Measurements from ENCODE around the gene SWI5. TPM values are rescaled to one million over a fixed set of nuclear protein-coding genes. Genes with fewer than 3 reads are reported as not detected.
"Not testable (repeated sequence)": the region's sequence is repeated elsewhere in the genome, so short reads cannot be mapped to it uniquely, and the experiment has no call there.

Gene SWI5
- total RNA-seq (10.6 TPM), polyA plus RNA-seq (10 to 100 TPM; 19.8 to 27.1 (median 22.5) TPM)

DNA sequence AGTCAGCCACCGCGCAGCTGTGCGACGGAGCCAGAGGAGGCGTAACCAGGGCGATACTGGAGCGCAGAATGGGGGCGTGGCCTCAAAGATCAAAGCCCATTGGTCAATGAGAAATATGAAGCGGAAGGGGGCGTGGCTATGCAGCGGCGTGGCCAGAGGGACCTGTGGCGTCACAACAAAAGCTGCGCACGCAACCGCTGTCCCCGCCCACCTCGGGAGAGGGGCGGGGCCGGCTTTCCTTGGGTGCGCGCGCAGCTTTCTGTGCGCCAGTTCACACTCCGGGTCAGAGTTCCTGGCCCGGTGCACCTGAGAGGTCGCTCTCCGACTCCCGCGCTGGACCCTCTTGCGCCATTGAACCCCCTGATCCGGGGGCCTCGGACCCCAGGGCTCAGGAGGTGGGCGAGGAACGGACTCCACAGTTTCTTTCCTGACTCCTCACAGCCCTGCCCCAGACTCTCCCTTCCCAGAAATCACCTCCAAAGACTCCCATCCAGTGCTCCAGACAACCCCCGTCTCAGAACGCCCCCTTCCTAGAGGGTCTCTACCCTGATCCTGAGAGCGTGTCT, at the start of gene SWI5:
Gene SWI5 (plus strand): TSS at position 269 of the 566 bp plus-strand sequence.
- Mint-ChIP-seq H3K27me3 (peaks cover 4% of the 10 kb centered on the region), H3K27ac (peak within 1 kb of the TSS; percentile 96 to 98 (median 98)), H3K4me3 (peak within 1 kb of the TSS; percentile 97 to 99 (median 98)), H3K9me3 (peaks cover 0 to 2% (median 0%) of the 10 kb centered on the region in 7 donors), H3K4me1 (peaks cover 6 to 52% (median 32%) of the 10 kb centered on the region in 4 donors), H3K36me3 (peaks cover 15% of the 10 kb centered on the region)
- peak within 1 kb of the TSS; percentile 83 for H3K4me3 ChIP-seq (ENCODE audit: low read depth, low read length)
- H3K27me3 ChIP-seq (ENCODE audit: control insufficient read depth, insufficient read depth, low read length) = no peaks in the 10 kb centered on the region
- DNase-seq (peak; percentile 99 to 100 (median 100)), ATAC-seq (ENCODE audit: low read depth in 2 of 2) (peak; percentile 98)
- no peaks in the 10 kb centered on the region for H3K9me3 ChIP-seq (ENCODE audit: control insufficient read depth in 2 of 2, low read length in 2 of 2)
- H3K4me1 ChIP-seq (ENCODE audit: control insufficient read depth, insufficient read depth, low read length, poor library complexity, severe bottlenecking) = peaks cover 20% of the 10 kb centered on the region
- H3K36me3 ChIP-seq (ENCODE audit: control insufficient read depth, insufficient read depth, low read length) = peaks cover 7% of the 10 kb centered on the region
- H3K27ac ChIP-seq (ENCODE audit: insufficient read depth, low read length, poor library complexity, severe bottlenecking) = peak within 1 kb of the TSS; percentile 82

DNA sequence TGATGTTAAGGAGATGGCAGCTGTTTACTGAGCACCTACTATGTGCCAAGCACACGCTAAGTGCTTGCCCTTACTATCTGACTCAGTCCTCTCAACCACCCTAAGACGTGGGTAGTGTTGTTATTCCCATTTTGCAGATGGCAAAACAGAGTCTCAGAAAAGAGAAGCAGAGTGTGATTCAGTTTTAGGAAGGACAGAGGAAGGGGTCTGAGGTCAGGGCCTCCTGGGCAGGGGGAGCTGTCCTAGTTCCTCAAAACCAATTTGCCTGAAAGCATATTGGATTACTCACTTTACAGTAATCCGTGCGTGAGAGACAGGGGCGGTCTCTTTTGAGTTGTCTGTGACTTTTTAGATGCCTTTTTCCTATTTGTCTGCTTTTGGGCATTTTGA, 49.7 kb upstream of the SWI5 start:
- DNase-seq (no peak), ATAC-seq (ENCODE audit: low read depth in 2 of 2) (no peak)
- H3K4me1 Mint-ChIP-seq = no peaks in the 10 kb centered on the region
- Histone ChIP-seq H3K4me3 (ENCODE audit: low read depth, low read length) (no peak overlapping the region), H3K36me3 (ENCODE audit: control insufficient read depth, insufficient read depth, low read length) (no peaks in the 10 kb centered on the region), H3K27me3 (ENCODE audit: control insufficient read depth, insufficient read depth, low read length) (no peaks in the 10 kb centered on the region), H3K4me1 (ENCODE audit: control insufficient read depth, insufficient read depth, low read length, poor library complexity, severe bottlenecking) (no peaks in the 10 kb centered on the region), H3K27ac (ENCODE audit: insufficient read depth, low read length, poor library complexity, severe bottlenecking) (no peak overlapping the region), H3K9me3 (ENCODE audit: control insufficient read depth in 2 of 2, low read length in 2 of 2) (no peaks in the 10 kb centered on the region)
- no peak overlapping the region for H3K27ac Mint-ChIP-seq
- peaks cover 0 to 3% (median 0%) of the 10 kb centered on the region in 7 donors for H3K9me3 Mint-ChIP-seq
- no peaks in the 10 kb centered on the region for H3K36me3 Mint-ChIP-seq
- no peak overlapping the region for H3K4me3 Mint-ChIP-seq
- H3K27me3 Mint-ChIP-seq = peaks cover 11% of the 10 kb centered on the region

DNA sequence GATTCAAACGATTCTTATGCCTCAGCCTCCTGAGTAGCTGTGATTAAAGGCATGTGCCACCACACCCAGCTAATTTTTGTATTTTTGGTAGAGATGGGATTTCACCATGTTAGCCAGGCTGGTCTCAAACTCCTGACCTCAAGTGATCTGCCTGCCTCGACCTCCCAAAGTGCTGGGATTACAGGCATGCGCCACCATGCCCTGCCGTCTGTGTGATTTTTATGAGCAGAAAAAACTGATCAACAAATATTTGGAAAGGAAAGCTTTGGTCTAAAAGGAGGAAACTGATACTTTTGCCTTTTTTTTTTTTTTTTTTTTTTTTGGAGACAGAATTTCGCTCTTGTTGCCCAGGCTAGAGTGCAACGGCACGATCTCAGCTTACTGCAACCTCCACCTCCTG, 45.2 kb upstream of the SWI5 start:
- not testable (repeated sequence) for H3K27me3 ChIP-seq (ENCODE audit: control insufficient read depth, insufficient read depth, low read length); H3K36me3 Mint-ChIP-seq; H3K4me1 Mint-ChIP-seq; H3K4me3 Mint-ChIP-seq; H3K4me1 ChIP-seq (ENCODE audit: control insufficient read depth, insufficient read depth, low read length, poor library complexity, severe bottlenecking); H3K9me3 Mint-ChIP-seq; H3K27ac ChIP-seq (ENCODE audit: insufficient read depth, low read length, poor library complexity, severe bottlenecking); DNase-seq; ATAC-seq (ENCODE audit: low read depth in 2 of 2); H3K9me3 ChIP-seq (ENCODE audit: control insufficient read depth in 2 of 2, low read length in 2 of 2); H3K36me3 ChIP-seq (ENCODE audit: control insufficient read depth, insufficient read depth, low read length); H3K4me3 ChIP-seq (ENCODE audit: low read depth, low read length)
- peaks cover 20% of the 10 kb centered on the region for H3K27me3 Mint-ChIP-seq
- peak overlapping the region in 1 of 3 donors; percentile 76 for H3K27ac Mint-ChIP-seq

DNA sequence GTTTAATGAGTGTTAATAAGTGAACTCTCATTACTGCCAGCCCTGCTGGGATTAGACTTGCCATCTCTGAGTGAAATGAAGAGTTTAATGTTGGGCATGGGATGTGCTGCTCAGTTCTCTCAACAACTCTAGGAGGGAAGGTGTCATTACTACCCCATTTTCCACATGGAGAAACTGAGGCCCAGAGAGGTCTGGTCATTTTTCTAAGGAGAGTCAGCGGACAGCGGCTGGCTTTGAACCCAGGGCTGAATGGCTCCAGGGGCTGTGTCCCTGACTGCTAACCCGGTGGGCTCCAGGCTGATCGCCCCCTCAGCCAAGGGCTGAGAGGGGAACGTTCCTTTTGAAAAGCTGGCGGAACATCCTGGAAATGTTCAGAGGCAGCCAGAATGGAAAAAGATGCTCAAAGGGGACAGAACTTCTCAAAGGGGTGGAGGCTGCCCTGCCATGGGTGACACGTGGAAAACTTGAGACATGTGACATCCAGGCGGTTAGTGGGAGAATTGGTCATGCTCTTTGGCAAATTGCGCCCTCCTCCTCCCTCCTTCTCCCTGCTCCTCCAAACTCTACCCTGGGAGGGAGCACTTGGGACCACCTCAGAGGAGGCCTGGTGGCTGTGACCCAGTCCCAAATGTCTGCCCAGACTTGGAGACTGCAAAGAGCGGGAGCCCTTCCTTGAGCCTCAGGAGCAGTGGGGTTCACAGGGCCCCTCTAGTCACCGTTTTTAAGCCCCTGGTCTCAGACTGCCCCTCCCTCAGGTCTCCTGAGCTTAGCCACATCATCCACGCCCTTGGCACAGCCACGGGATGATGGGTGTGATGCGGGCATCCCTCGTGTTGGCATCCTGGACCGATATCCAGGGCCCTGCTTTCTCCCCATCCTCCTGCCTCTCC, 44.2 kb upstream of the SWI5 start:
- H3K4me3 Mint-ChIP-seq = no peak overlapping the region
- peaks cover 14% of the 10 kb centered on the region for H3K27me3 Mint-ChIP-seq
- no peaks in the 10 kb centered on the region for H3K9me3 ChIP-seq (ENCODE audit: control insufficient read depth in 2 of 2, low read length in 2 of 2)
- H3K4me1 Mint-ChIP-seq = no peaks in the 10 kb centered on the region
- H3K27me3 ChIP-seq (ENCODE audit: control insufficient read depth, insufficient read depth, low read length) = no peaks in the 10 kb centered on the region
- H3K4me1 ChIP-seq (ENCODE audit: control insufficient read depth, insufficient read depth, low read length, poor library complexity, severe bottlenecking) = no peaks in the 10 kb centered on the region
- DNase-seq (no peak), ATAC-seq (ENCODE audit: low read depth in 2 of 2) (no peak)
- H3K27ac ChIP-seq (ENCODE audit: insufficient read depth, low read length, poor library complexity, severe bottlenecking) = no peak overlapping the region
- no peaks in the 10 kb centered on the region for H3K9me3 Mint-ChIP-seq
- no peak overlapping the region for H3K27ac Mint-ChIP-seq
- H3K4me3 ChIP-seq (ENCODE audit: low read depth, low read length) = no peak overlapping the region
- H3K36me3 Mint-ChIP-seq = no peaks in the 10 kb centered on the region
- H3K36me3 ChIP-seq (ENCODE audit: control insufficient read depth, insufficient read depth, low read length) = no peaks in the 10 kb centered on the region

- no peak overlapping the region for H3K27ac ChIP-seq (ENCODE audit: insufficient read depth, low read length, poor library complexity, severe bottlenecking)
- H3K4me1 ChIP-seq (ENCODE audit: control insufficient read depth, insufficient read depth, low read length, poor library complexity, severe bottlenecking) = no peaks in the 10 kb centered on the region
- no peak overlapping the region for H3K4me3 ChIP-seq (ENCODE audit: low read depth, low read length)
- no peaks in the 10 kb centered on the region for H3K36me3 ChIP-seq (ENCODE audit: control insufficient read depth, insufficient read depth, low read length)
- Mint-ChIP-seq H3K27ac (no peak overlapping the region), H3K9me3 (no peaks in the 10 kb centered on the region), H3K4me3 (no peak overlapping the region), H3K4me1 (no peaks in the 10 kb centered on the region), H3K27me3 (peaks cover 16% of the 10 kb centered on the region), H3K36me3 (no peaks in the 10 kb centered on the region)
- H3K27me3 ChIP-seq (ENCODE audit: control insufficient read depth, insufficient read depth, low read length) = no peaks in the 10 kb centered on the region
- no peak for DNase-seq
- no peak for ATAC-seq (ENCODE audit: low read depth in 2 of 2)
- H3K9me3 ChIP-seq (ENCODE audit: control insufficient read depth in 2 of 2, low read length in 2 of 2) = no peaks in the 10 kb centered on the region
Observed at GRCh38 chr9:128232528-128233428, 43.3 kb upstream of the SWI5 start.

- H3K36me3 ChIP-seq (ENCODE audit: control insufficient read depth, insufficient read depth, low read length) = no peaks in the 10 kb centered on the region
- H3K27me3 ChIP-seq (ENCODE audit: control insufficient read depth, insufficient read depth, low read length) = no peaks in the 10 kb centered on the region
- no peaks in the 10 kb centered on the region for H3K9me3 Mint-ChIP-seq
- H3K27ac Mint-ChIP-seq = no peak overlapping the region
- H3K4me1 ChIP-seq (ENCODE audit: control insufficient read depth, insufficient read depth, low read length, poor library complexity, severe bottlenecking) = no peaks in the 10 kb centered on the region
- H3K4me1 Mint-ChIP-seq = no peaks in the 10 kb centered on the region
- no peak overlapping the region for H3K27ac ChIP-seq (ENCODE audit: insufficient read depth, low read length, poor library complexity, severe bottlenecking)
- H3K36me3 Mint-ChIP-seq = no peaks in the 10 kb centered on the region
- no peak overlapping the region for H3K4me3 Mint-ChIP-seq
- DNase-seq (no peak), ATAC-seq (ENCODE audit: low read depth in 2 of 2) (no peak)
- H3K4me3 ChIP-seq (ENCODE audit: low read depth, low read length) = no peak overlapping the region
- no peaks in the 10 kb centered on the region for H3K9me3 ChIP-seq (ENCODE audit: control insufficient read depth in 2 of 2, low read length in 2 of 2)
- peaks cover 20% of the 10 kb centered on the region for H3K27me3 Mint-ChIP-seq
Observed at GRCh38 chr9:128233817-128234406, 42.2 kb upstream of the SWI5 start.

- DNase-seq = no peak
- H3K9me3 Mint-ChIP-seq = no peaks in the 10 kb centered on the region
- H3K27me3 Mint-ChIP-seq = peaks cover 41% of the 10 kb centered on the region
Observed at GRCh38 chr9:128242124-128242523, 34.0 kb upstream of the SWI5 start.

More at GRCh38 chr9:128242124-128242523, 34.0 kb upstream of the SWI5 start:
- no peaks in the 10 kb centered on the region for H3K36me3 ChIP-seq (ENCODE audit: control insufficient read depth, insufficient read depth, low read length)
- Mint-ChIP-seq H3K27ac (no peak overlapping the region), H3K4me1 (peaks cover 0 to 7% (median 5%) of the 10 kb centered on the region in 4 donors), H3K4me3 (no peak overlapping the region), H3K36me3 (no peaks in the 10 kb centered on the region)
- H3K9me3 ChIP-seq (ENCODE audit: control insufficient read depth in 2 of 2, low read length in 2 of 2) = no peaks in the 10 kb centered on the region
- ATAC-seq (ENCODE audit: low read depth in 2 of 2) = no peak
- H3K27me3 ChIP-seq (ENCODE audit: control insufficient read depth, insufficient read depth, low read length) = peaks cover 4% of the 10 kb centered on the region
- H3K4me1 ChIP-seq (ENCODE audit: control insufficient read depth, insufficient read depth, low read length, poor library complexity, severe bottlenecking) = no peaks in the 10 kb centered on the region
- H3K4me3 ChIP-seq (ENCODE audit: low read depth, low read length) = no peak overlapping the region
- H3K27ac ChIP-seq (ENCODE audit: insufficient read depth, low read length, poor library complexity, severe bottlenecking) = no peak overlapping the region

Data from CD4-positive, CD25-positive, alpha-beta regulatory T cell (primary cell).